ENCODE measurements around the gene ZNF548.

Gene ZNF548

DNA sequence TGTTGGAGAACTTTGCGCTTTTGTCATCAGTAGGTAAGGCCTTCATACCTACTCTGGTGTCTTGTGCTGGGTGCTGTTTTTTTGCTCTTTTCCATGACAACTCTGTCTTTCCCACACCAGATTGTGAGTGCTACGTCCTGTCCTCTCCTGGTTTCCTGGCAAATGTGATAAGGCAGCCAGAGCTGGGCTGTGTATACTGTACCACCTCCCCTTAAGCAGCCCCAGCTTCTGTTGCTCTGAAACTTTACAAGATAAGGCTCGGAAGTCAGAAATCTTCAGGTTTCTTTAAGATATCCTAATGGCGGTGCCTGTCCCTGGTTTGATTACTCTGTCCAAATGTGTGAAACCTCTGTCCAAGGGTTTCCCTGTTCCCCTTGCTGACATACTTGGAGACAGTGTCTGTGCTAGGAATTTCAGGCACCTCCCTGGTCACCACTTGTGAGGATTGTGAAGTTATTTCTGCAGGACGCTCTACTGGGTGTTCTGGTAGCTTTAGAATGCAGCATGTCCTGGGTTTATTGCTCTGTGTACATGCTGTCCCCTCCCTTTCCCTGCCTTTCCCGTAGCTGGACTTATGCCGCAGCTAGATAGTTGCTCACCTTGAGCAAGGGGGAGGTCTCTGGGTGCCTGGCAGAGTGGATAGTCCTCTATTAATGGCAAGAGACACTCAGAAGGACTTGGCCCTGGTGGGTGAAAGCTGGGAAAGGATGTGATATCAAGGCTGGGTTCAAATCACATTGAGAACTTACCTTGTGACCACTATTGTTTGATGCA lies 52.5 kb downstream of the ZNF548 start:
- TF ChIP-seq, protein P1, sequence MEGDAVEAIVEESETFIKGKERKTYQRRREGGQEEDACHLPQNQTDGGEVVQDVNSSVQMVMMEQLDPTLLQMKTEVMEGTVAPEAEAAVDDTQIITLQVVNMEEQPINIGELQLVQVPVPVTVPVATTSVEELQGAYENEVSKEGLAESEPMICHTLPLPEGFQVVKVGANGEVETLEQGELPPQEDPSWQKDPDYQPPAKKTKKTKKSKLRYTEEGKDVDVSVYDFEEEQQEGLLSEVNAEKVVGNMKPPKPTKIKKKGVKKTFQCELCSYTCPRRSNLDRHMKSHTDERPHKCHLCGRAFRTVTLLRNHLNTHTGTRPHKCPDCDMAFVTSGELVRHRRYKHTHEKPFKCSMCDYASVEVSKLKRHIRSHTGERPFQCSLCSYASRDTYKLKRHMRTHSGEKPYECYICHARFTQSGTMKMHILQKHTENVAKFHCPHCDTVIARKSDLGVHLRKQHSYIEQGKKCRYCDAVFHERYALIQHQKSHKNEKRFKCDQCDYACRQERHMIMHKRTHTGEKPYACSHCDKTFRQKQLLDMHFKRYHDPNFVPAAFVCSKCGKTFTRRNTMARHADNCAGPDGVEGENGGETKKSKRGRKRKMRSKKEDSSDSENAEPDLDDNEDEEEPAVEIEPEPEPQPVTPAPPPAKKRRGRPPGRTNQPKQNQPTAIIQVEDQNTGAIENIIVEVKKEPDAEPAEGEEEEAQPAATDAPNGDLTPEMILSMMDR (IDR thresholded peaks at IDR 0.05; ENCODE audit: control insufficient read depth, extremely low read depth, insufficient read depth), result no peak
- no peak overlapping the region for H3K4me3 ChIP-seq (ENCODE audit: low read depth, low read length)
- DNase-seq (ENCODE audit: low read depth), result no peak

DNA sequence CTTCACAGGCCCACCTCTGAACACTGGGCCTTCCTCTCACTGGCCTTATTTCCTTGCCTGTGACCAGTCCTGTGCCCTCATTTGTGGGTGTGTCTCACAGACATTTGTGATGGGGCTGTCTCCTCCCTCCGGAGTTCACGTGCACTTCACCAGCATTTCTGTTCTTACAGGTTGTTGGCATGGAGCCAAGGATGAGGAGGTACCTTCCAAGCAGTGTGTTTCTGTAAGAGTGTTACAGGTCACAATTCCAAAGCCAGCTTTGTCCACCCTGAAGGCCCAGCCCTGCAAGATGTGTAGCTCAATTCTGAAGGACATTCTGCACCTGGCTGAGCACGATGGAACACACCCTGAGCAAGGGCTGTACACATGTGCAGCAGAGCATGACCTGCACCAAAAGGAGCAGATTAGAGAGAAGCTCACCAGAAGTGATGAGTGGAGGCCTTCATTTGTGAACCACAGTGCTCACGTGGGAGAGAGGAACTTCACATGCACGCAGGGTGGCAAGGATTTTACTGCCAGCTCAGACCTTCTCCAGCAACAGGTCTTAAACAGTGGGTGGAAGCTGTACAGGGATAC lies 53.6 kb downstream of the ZNF548 start:
- no peak for DNase-seq (ENCODE audit: low read depth)
- H3K4me3 ChIP-seq (ENCODE audit: low read depth, low read length), result no peak overlapping the region
- TF ChIP-seq, protein P1 (IDR thresholded peaks at IDR 0.05; ENCODE audit: control insufficient read depth, extremely low read depth, insufficient read depth), result no peak

GRCh38 chr19:57452307-57452706 lies 62.7 kb downstream of the ZNF548 start:
- no peak for DNase-seq (ENCODE audit: low read depth)
- TF ChIP-seq, protein P1 (IDR thresholded peaks at IDR 0.05; ENCODE audit: control insufficient read depth, extremely low read depth, insufficient read depth), result no peak
- H3K4me3 ChIP-seq (ENCODE audit: low read depth, low read length), result no peak overlapping the region

Measured in LNCaP clone FGC (cell line).